Suppressor macrophage (primary cell): ENCODE results near the gene ZNF630.
"Not testable (repeated sequence)": the region's sequence is repeated elsewhere in the genome, so short reads cannot be mapped to it uniquely, and the experiment has no call there.

Experiments
- DNase-seq, 4 experiments: peaks; one replicate each; pipeline ENCODE4 v3.0.0-alpha.2; 2020 to 2022
- total RNA-seq, 17 experiments: gene quantifications; one replicate each; lab custom pipeline; 2026; ENCODE audit warnings: mixed read lengths in 6 of 17, inconsistent platforms in 3 of 17; lab: John Stamatoyannopoulos, UW

ZNF630 gene
- 0.12 to 2.5 (median 0.79) reads per million in 17 experiments for total RNA-seq

DNA sequence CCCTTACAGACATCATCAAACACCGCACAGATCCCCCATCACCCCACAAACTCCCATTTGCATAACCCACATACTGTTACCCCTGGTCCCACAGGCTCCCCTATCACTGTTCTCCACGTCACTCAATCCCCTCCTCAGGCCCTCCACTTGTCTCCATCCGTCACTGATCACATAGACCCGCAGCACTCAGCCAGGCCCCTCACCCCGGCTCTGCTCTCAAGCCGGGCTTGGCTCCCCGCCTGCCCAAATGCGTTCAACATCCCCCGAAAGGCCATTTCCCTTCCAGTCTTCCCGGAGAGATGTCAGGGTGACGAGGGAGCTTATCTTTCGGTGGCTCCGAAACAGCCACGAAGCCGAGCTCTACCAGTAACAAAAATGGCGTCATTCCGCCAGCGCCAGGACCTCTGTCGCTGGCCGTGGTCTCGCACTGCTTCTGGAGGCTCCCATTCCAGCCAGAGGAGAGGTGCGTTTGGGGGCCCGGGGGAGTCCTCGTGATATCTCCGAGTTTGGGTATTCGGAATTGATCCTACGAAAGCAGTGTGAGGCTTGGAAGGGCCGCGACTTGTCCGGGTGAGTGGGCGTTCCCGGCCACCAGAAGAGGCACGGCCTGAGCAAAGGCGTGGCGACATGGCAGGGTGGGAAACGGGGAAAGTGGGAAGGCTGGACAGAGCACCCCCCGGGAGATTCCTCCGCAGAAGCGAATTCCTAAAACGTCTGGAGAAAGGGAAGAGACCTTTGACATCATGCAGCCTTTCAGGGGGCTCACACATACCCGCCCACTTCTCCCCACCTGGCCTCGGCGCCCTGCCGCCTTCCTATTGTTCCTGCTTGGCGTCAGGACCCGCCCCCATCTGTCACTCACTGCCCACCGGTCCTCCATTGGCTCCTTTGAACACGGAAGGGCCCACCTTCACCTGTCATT, at the start of gene ZNF630:
ZNF630 (minus strand) TSS at position 577 of the 922 bp plus-strand sequence. CDS start 4,754 bp downstream, outside the sequence.
- peak; percentile 15 to 65 (median 40) for DNase-seq

- no peak for DNase-seq
These were observed 36.3 kb upstream of the ZNF630 start for GRCh38 chrX:48107717-48108116.

GRCh38 chrX:48102874-48103374, 31.5 kb upstream of the ZNF630 start:
- DNase-seq: no peak

GRCh38 chrX:48101443-48101842, 30.0 kb upstream of the ZNF630 start:
- no peak for DNase-seq

- DNase-seq: not testable (repeated sequence)
These were observed 21.1 kb upstream of the ZNF630 start for GRCh38 chrX:48092558-48092957.

GRCh38 chrX:48090123-48090522, 18.7 kb upstream of the ZNF630 start:
- no peak for DNase-seq

DNA sequence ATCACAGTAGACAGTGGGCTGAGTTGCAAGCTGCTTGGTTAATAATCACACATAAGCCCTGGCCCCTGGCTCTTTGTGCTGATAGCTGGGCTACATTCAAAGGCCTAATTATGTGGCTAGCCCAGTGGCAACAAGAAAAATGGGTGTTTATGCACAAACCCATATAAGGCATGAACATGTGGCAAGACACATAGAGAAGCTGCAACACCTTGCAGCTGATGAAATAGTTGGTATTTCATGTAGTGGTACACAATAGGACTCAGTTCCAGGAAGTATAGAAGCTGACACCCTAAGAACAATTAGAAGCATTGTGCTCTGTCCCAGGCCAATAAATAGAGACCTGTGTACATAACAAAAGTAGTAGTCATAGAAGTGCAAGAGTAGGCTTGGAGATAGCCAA, 14.6 kb upstream of the ZNF630 start:
- peak in 1 of 4 experiments; percentile 1 for DNase-seq

DNA sequence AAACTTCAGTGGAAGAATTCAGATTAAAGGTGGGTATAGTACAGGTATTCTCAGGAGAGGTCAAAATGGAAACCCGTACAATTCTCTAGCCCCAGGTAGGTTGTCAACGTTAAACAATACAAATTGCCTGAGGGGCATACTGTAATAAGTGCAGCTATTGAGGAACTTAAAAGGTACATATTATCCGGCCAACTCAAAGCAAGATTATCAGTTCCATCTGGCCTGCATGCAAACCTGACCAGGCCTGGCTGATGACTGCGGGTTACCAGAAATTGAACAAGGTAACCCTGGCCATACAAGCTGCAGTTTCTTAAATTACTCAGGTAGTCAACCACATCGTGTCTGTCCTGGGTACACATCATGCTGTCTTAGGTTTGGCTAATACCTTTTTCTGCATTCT, 12.3 kb upstream of the ZNF630 start:
- DNase-seq: no peak

- DNase-seq: peak; percentile 50 to 58 (median 55)
These were observed 11.8 kb upstream of the ZNF630 start for GRCh38 chrX:48083212-48083611.

DNA sequence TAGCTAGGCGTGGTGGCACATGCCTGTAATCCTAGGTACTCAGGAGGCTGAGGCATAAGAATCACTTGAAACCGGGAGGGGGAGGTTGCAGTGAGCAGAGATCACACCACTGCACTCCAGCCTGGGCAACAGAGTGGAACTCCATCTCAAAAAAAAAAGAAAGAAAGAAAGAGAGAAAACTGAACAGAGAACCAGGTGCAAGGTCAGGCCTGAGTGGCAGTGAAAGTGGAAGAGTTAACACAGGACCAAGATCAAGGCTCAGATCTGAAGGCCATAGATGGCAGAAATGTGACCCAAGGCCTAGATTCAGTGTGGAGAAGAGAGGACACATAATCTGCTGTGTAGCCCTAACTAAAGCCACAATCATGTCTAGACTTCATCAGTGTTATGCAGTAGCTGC, 4.9 kb upstream of the ZNF630 start:
- DNase-seq: no peak

DNA sequence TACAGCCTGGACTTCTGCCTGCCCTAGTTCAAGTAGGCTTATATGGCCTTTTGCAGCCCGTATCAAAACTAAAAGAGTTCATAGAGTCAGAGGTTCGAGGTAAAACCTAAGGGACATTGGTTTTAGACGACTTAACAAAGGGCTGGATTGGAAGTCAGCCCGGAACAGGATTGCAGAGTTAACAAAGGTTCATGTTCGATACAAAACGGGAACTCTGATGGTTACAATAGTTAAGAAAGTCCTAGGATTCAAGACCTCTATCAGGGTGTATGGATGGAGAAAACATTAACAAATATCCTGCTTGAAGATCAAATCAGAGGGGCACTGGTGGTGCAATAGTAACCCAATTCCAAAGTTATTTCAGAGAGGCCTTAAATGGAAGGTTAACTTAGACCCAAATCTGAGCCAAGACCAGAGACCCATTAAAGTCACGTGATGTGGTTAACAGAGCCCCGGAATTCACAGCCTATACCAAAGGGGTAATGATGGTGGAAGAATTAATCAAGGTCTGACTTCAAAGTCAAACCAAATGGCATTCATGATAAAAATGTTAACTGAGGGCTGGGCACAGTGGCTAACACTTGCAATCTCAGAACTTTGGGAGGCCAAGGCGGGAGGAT, 656 bp upstream of the ZNF630 start:
- no peak for DNase-seq

- no peak for DNase-seq
These were observed 3.1 kb downstream of the ZNF630 start for GRCh38 chrX:48068096-48068887.

DNA sequence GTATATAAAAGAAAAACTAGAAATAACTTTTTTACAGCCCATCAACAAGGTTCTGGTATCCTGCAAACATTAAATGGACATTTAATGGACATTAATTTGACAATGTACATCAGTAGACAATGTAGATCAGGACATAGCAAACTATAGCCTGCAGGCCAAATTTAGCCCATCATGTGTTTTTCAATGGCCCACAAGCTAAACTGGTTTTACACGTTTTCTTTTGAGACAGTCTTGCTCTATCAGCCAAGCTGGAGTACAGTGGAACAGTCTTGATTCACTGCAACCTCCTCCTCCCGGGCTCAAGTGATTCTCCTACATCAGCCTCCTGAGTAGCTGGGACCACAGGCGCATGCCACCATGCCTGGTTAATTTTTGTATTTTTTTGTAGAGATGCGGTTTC, 7.2 kb downstream of the ZNF630 start:
- no peak for DNase-seq

- DNase-seq: no peak
These were observed 12.2 kb downstream of the ZNF630 start for GRCh38 chrX:48059296-48059639.

DNA sequence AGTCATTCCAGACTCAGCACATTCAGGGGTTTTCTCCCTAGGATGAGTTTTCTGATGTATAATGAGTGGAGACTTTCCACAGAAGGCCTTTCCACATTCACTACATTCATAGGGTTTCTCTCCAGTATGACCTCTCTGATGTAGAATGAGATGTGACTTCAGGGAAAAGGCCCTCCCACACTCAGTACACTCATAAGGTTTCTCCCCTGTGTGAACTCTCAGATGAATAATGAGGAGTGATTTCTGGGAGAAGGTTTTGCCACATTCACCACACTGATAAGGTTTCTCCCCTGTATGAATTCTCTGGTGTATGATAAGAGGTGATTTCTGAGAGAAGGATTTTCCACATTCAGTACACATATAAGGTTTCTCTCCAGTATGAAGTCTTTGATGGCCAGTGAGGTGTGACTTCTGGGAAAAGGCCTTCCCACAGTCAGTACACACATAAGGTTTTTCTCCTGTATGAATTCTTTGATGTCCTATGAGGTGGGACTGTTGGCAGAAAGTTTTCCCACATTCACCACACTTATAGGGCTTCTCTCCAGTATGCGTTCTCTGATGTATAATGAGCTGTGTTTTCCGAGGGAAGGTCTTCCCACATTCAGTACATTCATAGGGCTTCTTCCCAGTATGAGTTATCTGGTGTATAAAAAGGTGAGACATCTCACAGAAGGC, 12.7 kb downstream of the ZNF630 start:
- no peak for DNase-seq

DNA sequence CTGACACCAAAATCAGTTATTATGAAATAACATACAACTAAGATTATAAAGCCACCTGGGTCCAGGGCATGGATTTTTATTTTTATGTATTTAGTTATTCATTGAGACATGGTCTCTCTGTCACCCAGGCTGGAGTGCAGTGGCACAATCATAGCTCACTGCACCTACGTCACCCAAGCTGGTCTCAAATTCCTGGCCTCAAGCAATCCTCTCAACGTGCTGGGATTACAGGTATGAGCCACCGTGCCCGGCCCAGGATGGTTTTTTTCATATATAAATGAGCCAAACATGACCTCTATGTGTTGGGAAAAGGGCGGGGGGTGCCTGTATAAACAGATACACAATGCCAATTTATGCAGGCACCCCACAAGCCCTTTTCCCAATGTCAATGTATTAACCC, 24.6 kb downstream of the ZNF630 start:
- no peak for DNase-seq

DNA sequence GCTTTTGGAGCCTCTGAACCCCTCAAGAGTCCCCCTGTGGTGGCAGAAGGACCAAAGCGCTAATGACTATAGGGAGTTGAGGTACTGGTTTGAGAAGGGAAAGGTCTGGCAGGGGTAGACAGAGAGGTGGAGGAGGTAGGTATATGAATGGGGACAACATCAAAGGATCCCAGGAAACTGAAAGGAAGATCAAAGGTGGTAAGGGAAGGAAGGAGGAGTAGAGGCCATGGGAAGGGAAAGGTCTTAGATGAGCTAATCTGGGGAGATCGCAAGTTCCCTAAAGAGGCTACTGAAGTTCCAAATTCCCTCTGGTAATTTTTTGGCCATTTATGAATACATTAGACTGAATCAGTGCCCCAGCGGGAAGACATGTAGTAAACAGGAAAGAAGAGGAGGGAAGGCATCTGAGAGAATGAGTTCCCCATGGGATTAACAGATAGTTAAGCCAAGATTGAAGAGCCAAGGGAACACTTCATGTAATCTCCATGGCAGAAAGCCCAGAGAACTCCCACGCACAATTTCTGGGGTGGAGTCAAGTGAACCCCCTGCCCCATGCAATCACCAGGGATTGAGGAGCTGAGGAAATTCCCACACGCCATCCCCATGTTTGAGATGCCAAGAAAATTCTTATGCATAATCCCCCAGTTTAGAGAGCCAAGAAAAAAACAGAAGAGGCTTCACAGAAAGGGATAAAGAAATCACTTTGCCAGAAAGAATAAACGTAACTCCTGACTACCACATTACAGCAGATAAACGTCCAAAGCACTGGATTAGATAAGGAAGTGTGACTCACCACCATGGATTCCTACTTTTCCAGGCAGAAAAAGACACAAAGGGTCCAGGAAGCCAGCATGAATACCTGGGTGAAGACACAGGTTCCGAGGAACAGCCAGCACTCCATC, 25.8 kb downstream of the ZNF630 start:
- DNase-seq: peak in 1 of 4 experiments; percentile 4

DNA sequence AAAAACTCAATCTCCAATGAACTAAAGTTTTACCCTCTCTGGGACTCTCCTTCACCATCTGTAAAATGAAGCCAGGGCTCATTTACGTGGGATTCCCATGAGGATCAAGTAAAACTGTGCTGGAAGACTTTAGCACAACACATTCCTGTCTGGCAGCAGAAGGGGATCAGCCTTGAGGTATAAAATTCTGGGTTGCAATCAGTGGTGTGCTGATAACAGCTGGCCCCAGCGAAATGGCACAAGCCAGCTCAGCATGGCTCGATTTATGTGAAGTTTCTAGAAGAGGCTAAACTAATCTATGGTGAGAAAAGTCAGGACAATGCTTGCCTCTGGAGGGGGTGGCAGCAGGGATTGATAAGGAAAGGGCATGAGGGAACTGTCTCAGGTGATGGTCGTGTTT, 28.4 kb downstream of the ZNF630 start:
- DNase-seq: no peak

DNA sequence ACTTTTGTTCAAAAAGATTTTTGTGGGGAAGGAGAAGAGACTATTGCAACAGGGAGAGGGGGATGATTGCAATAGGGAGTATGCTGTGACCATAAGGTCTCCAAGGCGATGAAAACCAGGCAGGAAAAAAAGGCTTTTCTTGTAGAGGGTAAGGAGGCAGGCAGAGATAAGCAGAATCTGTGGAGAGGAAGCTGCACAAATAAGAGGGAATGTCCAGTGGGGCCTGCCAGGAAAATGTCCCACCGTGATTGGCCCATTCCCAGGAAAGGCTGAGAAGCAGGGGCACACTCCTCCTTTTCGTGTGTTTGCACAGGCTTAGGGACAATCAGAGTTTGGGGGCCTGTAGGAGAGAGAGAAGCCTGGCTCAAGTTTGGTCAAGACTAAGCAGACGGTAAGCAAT, 35.5 kb downstream of the ZNF630 start:
- DNase-seq: no peak

DNA sequence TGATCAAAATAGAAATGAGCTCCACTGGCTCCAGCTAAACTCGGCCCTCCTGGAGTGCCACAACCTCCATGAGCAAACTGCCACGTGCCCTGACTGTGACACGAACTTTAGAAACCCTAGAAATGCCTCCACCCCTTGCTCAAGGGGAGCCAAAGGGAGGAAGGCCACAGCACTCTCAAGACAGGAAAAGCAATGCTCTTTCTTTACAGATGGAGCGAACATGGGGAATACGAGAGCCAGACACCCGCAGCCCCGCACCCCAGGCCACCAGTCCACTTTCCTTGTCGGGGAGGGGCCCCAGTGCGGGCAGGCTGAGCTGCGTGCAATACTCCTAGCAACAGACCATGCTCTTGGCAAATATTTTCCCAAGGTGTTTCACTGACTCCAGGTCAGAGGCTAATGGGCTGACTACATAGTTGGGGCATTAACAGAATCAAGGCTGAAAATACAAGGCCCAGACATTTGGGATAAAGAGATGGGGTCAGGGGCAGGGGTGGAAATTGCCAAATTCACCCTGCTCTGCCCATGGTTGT, 40.7 kb downstream of the ZNF630 start:
- not testable (repeated sequence) for DNase-seq

GRCh38 chrX:48030237-48030636, 41.2 kb downstream of the ZNF630 start:
- DNase-seq: no peak
